Measurements from ENCODE around the gene PYGO2.
A peak's percentile ranks its signal among the peaks of the same experiment; 100 is the strongest.
"Not testable (repeated sequence)": the region's sequence is repeated elsewhere in the genome, so short reads cannot be mapped to it uniquely, and the experiment has no call there.

Gene PYGO2

DNA sequence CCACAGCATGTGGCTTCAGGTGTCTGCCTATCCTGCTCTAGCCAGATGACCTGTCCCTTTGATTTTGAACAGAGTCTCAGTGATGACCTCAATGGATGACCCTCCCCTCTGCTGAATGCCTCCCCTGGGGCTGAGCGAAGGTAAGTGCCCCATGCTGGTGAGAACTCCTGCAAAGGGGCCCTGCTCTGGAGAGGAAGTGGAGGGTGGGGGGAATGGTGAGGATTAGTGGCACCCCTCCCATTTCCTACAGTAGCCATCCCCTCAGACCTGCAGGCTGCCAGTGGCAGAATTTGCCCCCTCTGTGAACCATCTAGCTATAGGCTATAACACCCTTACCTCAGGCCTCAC, 21.4 kb downstream of the PYGO2 start:
- no peak for FAIRE-seq

GRCh38 chr1:154938604-154939399, 22.8 kb downstream of the PYGO2 start:
- no peak for FAIRE-seq

DNA sequence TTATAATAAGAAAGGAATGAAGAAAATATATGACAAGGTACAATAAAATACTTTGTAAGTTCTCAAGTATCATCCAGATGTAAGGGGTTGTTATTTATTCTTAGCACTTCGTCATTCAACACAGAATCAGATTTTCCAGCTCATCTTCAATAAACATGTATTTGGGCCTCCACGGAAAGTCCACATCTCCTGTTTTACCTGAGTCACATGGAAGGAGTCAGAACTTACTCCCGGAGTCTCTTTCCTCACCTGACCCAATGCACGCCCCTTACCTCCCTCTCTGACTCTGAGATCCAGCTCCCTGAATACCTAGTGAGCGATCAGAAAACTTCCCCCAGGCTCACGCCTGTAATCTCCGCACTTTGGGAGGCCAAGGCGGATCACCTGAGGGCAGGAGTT, 23.6 kb downstream of the PYGO2 start:
- FAIRE-seq: no peak

GRCh38 chr1:154937085-154937987, 24.2 kb downstream of the PYGO2 start:
- peak; percentile 36 for FAIRE-seq

- no peak for FAIRE-seq
Observed at GRCh38 chr1:154936555-154937084, 25.0 kb downstream of the PYGO2 start, which contains the start of gene PMVK. TSS of gene PMVK (minus strand) at chr1:154936719. CDS start at chr1:154936685, 34 bp downstream.

GRCh38 chr1:154935749-154936554, 25.6 kb downstream of the PYGO2 start:
- no peak for FAIRE-seq

DNA sequence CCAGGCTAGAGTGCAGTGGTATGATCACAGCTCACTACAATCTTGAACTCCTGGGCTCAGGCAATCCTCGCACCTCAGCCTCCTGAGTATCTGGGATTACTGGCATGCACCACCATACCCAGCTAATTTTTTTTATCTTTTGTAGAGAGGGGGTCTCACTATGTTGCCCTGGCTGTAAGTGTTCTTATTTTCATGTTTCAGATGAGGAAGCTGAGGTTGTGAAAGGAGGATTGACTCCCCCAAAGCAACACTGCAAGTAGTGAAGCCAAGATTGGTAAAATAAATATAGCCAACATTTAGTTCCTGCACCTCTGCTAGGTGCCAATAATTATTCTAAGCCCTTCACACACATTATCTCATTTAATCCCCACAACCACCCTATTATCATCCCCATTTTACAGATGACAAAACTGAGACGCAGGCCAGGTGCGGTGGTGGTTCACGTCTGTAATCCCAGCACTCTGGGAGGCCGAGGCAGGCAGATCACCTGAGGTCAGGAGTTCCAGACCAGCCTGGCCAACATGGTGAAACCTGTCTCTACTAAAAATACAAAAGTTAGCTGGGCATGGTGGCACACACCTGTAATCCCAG, 27.1 kb downstream of the PYGO2 start:
- no peak for FAIRE-seq

- no peak for FAIRE-seq
Observed at GRCh38 chr1:154931940-154932487, 29.6 kb downstream of the PYGO2 start.

GRCh38 chr1:154926201-154926600, 35.4 kb downstream of the PYGO2 start:
- FAIRE-seq: no peak

GRCh38 chr1:154925335-154926170, 36.0 kb downstream of the PYGO2 start:
- no peak for FAIRE-seq

DNA sequence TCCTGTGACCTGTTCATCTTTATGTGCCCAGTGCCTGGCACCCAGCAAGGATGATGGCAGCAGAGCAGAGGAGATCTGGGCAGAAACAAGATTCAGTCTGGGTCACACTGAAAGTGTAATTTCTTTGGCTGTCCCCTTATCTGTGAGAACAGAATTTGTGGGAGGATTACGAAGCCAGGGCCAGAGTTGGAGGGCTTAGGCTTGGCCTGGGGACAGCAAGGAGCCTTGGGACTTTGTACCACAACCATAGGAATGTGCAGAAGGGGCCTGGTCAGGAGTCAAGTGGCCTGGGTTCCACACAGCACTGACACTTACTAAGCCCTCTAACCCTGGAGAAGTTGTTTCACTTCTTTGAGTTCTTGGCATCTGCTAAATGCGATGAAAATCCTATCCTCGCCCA, 37.9 kb downstream of the PYGO2 start:
- no peak for FAIRE-seq

GRCh38 chr1:154913273-154913672, 48.3 kb downstream of the PYGO2 start:
- FAIRE-seq: no peak

- no peak for FAIRE-seq
Observed at GRCh38 chr1:154912755-154913154, 48.8 kb downstream of the PYGO2 start.

GRCh38 chr1:154911691-154912550, 49.7 kb downstream of the PYGO2 start:
- FAIRE-seq: no peak

- no peak for FAIRE-seq
Observed at GRCh38 chr1:154910851-154911250, 50.7 kb downstream of the PYGO2 start.

DNA sequence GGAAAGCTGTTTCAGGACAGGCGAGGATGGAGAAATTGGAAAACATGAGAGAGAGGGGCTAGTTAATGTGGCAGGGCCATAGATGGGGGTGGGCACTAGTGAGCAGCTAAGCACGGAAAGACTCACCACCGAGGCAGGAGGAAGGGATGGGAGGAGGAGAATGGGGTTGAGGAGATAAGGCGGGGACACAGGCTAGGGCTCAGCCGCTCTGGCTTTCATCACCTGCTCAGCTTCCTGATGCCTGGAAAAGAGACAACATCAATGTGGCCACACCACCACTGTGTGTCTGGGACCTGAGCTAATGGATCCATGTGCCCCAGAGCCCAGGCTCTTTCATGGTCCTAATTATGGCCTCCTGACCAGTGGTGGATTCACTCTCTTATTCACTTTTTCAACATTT, 52.6 kb downstream of the PYGO2 start:
- no peak for FAIRE-seq

- FAIRE-seq: not testable (repeated sequence)
Observed at GRCh38 chr1:154908129-154908528, 53.5 kb downstream of the PYGO2 start.

Data from G401.6 (cell line).